HEK293 (cell line): ENCODE data around the gene ENSA.

Experiments
- GLIS1 ChIP-seq: fragments of 450-650 bp; formaldehyde crosslinking; IDR thresholded peaks from 2 replicates; pipeline ENCODE4 v1.5.1; 2016; ENCODE audit warnings: missing biosample characterization, missing genetic modification characterization
- HOXA7 ChIP-seq: sonication (generic); formaldehyde crosslinking; IDR thresholded peaks from 2 replicates; pipeline ENCODE4 v1.8.1; 2022; ENCODE audit warnings: missing genetic modification reagents, borderline replicate concordance
- KLF10 ChIP-seq: fragments of 450-650 bp; IDR thresholded peaks from 2 replicates; pipeline ENCODE4 v1.5.1; 2018; ENCODE audit warnings: missing biosample characterization, mild to moderate bottlenecking, missing genetic modification characterization
- MYNN ChIP-seq: fragments of 450-650 bp; formaldehyde crosslinking; IDR thresholded peaks from 2 replicates; pipeline ENCODE4 v1.5.1; 2016; ENCODE audit warnings: missing biosample characterization, missing genetic modification characterization, borderline replicate concordance
- WT1 ChIP-seq: fragments of 450-650 bp; formaldehyde crosslinking; IDR thresholded peaks from 2 replicates; pipeline ENCODE4 v1.5.1; 2016; ENCODE audit warnings: missing biosample characterization, missing genetic modification characterization
- YY1 ChIP-seq: fragments of 450-650 bp; formaldehyde crosslinking; IDR thresholded peaks from 2 replicates; pipeline ENCODE4 v1.5.1; 2018; ENCODE audit warnings: missing biosample characterization, missing genetic modification characterization
- YY2 ChIP-seq: fragments of 450-650 bp; formaldehyde crosslinking; IDR thresholded peaks from 2 replicates; pipeline ENCODE4 v1.5.1; 2016; ENCODE audit warnings: missing biosample characterization, missing genetic modification characterization
- ZNF16 ChIP-seq: fragments of 450-650 bp; formaldehyde crosslinking; IDR thresholded peaks from 2 replicates; pipeline ENCODE4 v1.5.1; 2016; ENCODE audit warnings: low read depth, missing biosample characterization, missing genetic modification characterization
- ZNF18 ChIP-seq: fragments of 450-650 bp; formaldehyde crosslinking; IDR thresholded peaks from 2 replicates; pipeline ENCODE4 v1.5.1; 2016; ENCODE audit warnings: missing biosample characterization, missing genetic modification characterization
- ZNF184 ChIP-seq: fragments of 450-650 bp; IDR thresholded peaks from 2 replicates; pipeline ENCODE4 v1.5.1; 2018; ENCODE audit warnings: missing biosample characterization, mild to moderate bottlenecking, missing genetic modification characterization
- ZNF211 ChIP-seq: fragments of 450-650 bp; formaldehyde crosslinking; IDR thresholded peaks from 2 replicates; pipeline ENCODE4 v1.5.1; 2016; ENCODE audit warnings: low read depth, missing biosample characterization, missing genetic modification characterization
- ZNF37A ChIP-seq: fragments of 450-650 bp; IDR thresholded peaks from 2 replicates; pipeline ENCODE4 v1.5.1; 2018; ENCODE audit warnings: missing biosample characterization, missing genetic modification characterization
- ZNF416 ChIP-seq: fragments of 450-650 bp; formaldehyde crosslinking; IDR thresholded peaks from 2 replicates; pipeline ENCODE4 v1.5.1; 2016; ENCODE audit warnings: missing biosample characterization, missing genetic modification characterization
- ZNF544 ChIP-seq: fragments of 450-650 bp; formaldehyde crosslinking; IDR thresholded peaks from 2 replicates; pipeline ENCODE4 v1.5.0; 2017; ENCODE audit warnings: missing biosample characterization, missing genetic modification characterization
- ZNF548 ChIP-seq: fragments of 450-650 bp; formaldehyde crosslinking; IDR thresholded peaks from 2 replicates; pipeline ENCODE4 v1.5.1; 2016; ENCODE audit warnings: missing biosample characterization, missing genetic modification characterization
- ZNF558 ChIP-seq: fragments of 450-650 bp; formaldehyde crosslinking; IDR thresholded peaks from 2 replicates; pipeline ENCODE4 v1.5.1; 2016; ENCODE audit warnings: missing biosample characterization, missing genetic modification characterization
- ZNF560 ChIP-seq: fragments of 450-650 bp; formaldehyde crosslinking; IDR thresholded peaks from 2 replicates; pipeline ENCODE4 v1.5.1; 2017; ENCODE audit warnings: missing biosample characterization, missing genetic modification characterization, borderline replicate concordance
- ZNF585B ChIP-seq: fragments of 450-650 bp; formaldehyde crosslinking; IDR thresholded peaks from 2 replicates; pipeline ENCODE4 v1.5.1; 2016; ENCODE audit warnings: missing biosample characterization, missing genetic modification characterization
- ZNF596 ChIP-seq: fragments of 450-650 bp; IDR thresholded peaks from 2 replicates; pipeline ENCODE4 v1.5.0; 2018; ENCODE audit warnings: missing biosample characterization, mild to moderate bottlenecking, missing genetic modification characterization, moderate library complexity
- ZNF600 ChIP-seq: fragments of 450-650 bp; formaldehyde crosslinking; IDR thresholded peaks from 2 replicates; pipeline ENCODE4 v1.5.1; 2016; ENCODE audit warnings: missing biosample characterization, missing genetic modification characterization
- ZNF639 ChIP-seq: fragments of 450-650 bp; formaldehyde crosslinking; IDR thresholded peaks from 2 replicates; pipeline ENCODE4 v1.5.1; 2016; ENCODE audit warnings: missing biosample characterization, missing genetic modification characterization
- ZNF658 ChIP-seq: fragments of 450-650 bp; formaldehyde crosslinking; IDR thresholded peaks from 2 replicates; pipeline ENCODE4; 2016; ENCODE audit warnings: missing biosample characterization, missing genetic modification characterization
- ZNF677 ChIP-seq: fragments of 450-650 bp; IDR thresholded peaks from 2 replicates; pipeline ENCODE4 v1.5.0; 2018; ENCODE audit warnings: missing biosample characterization, mild to moderate bottlenecking, missing genetic modification characterization, moderate library complexity
- ZNF776 ChIP-seq: fragments of 450-650 bp; formaldehyde crosslinking; IDR thresholded peaks from 2 replicates; pipeline ENCODE4 v1.5.0; 2017; ENCODE audit warnings: missing biosample characterization, missing genetic modification characterization, borderline replicate concordance
- ZNF830 ChIP-seq: fragments of 450-650 bp; IDR thresholded peaks from 2 replicates; pipeline ENCODE4 v1.5.0; 2018; ENCODE audit warnings: missing biosample characterization, missing genetic modification characterization, low read depth, mild to moderate bottlenecking, moderate library complexity
- TF ChIP-seq, protein P1 (sequence below): fragments of 450-650 bp; formaldehyde crosslinking; conservative IDR thresholded peaks from 2 replicates; pipeline ENCODE4 v1.5.1; 2016; ENCODE audit warnings: low read depth, missing biosample characterization, missing genetic modification characterization
- TF ChIP-seq, protein P2 (sequence below): fragments of 450-650 bp; formaldehyde crosslinking; IDR thresholded peaks from 2 replicates; pipeline ENCODE4 v1.5.1; 2016; ENCODE audit warnings: missing biosample characterization, missing genetic modification characterization, low read depth
- TF ChIP-seq, protein P3 (sequence below): fragments of 450-650 bp; formaldehyde crosslinking; IDR thresholded peaks from 2 replicates; pipeline ENCODE4 v1.5.0; 2017; ENCODE audit warnings: missing biosample characterization, missing genetic modification characterization, borderline replicate concordance

Gene ENSA

DNA sequence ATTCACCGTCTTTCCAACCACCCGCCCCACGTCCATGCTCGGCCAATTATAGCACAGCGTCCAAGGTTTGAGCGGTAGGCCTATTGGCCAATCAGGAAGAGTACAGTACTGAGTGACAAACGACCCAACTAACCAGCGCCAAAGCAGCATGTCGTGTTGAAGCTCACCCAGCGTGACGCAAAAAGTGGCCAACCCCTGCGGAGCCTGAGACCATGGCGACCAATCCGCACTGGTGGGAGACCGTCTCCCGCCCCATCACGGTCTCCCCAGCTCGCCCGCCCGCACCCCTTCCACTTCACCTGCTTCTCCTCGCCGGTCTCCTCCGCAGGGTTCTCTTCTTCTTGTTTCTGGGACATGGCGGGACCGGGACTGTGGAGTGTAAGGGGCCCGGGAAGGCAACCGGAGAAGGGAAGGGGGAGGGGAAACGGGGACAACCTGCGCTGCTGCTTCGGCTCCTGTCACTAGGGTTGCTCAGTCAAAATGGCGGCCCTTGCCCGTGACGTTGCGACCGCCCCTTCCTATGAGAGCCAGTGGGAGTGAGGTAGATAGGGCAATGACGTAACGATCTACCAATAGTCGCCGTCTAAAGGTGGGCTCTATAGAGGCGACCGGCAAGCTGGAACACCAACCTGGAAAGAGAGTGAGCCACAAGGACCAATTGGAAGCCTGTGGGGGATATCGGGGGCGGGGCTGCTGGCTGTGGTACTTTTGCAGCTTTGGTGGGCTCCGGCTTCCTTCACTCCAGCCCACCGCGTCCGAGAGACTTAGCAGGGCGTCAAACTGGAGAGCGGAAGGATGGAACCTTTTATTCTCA is at the start of gene ENSA (continued):
- TF ChIP-seq, protein P1, sequence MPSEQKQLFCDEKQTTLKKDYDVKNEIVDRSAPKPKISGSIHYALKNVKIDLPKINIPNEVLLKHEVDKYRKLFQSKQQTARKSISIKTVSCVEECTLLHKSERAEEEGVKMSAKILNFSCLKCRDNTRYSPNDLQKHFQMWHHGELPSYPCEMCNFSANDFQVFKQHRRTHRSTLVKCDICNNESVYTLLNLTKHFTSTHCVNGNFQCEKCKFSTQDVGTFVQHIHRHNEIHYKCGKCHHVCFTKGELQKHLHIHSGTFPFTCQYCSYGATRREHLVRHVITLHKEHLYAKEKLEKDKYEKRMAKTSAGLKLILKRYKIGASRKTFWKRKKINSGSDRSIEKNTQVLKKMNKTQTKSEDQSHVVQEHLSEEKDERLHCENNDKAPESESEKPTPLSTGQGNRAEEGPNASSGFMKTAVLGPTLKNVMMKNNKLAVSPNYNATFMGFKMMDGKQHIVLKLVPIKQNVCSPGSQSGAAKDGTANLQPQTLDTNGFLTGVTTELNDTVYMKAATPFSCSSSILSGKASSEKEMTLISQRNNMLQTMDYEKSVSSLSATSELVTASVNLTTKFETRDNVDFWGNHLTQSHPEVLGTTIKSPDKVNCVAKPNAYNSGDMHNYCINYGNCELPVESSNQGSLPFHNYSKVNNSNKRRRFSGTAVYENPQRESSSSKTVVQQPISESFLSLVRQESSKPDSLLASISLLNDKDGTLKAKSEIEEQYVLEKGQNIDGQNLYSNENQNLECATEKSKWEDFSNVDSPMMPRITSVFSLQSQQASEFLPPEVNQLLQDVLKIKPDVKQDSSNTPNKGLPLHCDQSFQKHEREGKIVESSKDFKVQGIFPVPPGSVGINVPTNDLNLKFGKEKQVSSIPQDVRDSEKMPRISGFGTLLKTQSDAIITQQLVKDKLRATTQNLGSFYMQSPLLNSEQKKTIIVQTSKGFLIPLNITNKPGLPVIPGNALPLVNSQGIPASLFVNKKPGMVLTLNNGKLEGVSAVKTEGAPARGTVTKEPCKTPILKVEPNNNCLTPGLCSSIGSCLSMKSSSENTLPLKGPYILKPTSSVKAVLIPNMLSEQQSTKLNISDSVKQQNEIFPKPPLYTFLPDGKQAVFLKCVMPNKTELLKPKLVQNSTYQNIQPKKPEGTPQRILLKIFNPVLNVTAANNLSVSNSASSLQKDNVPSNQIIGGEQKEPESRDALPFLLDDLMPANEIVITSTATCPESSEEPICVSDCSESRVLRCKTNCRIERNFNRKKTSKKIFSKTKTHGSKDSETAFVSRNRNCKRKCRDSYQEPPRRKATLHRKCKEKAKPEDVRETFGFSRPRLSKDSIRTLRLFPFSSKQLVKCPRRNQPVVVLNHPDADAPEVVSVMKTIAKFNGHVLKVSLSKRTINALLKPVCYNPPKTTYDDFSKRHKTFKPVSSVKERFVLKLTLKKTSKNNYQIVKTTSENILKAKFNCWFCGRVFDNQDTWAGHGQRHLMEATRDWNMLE (tag by site-specific recombination): no peak
- TF ChIP-seq ZNF560 (tag by site-specific recombination) (no peak), ZNF184 (no peak), WT1 (peak; percentile 39; the same call in 1 of the 2 replicates), YY2 (peak; percentile 92), ZNF600 (tag by site-specific recombination) (peak; percentile 92), GLIS1 (tag by site-specific recombination) (peak; percentile 59), ZNF585B (tag by site-specific recombination) (no peak), YY1 (tag by site-specific recombination) (peak; percentile 90), ZNF596 (tag by site-specific recombination) (no peak), MYNN (tag by site-specific recombination) (no peak), ZNF830 (no peak), ZNF37A (tag by site-specific recombination) (no peak), HOXA7 (CRISPR knock-in tag) (no peak), ZNF18 (tag by site-specific recombination) (no peak; the same call in 1 of the 2 replicates), ZNF558 (tag by site-specific recombination) (no peak), ZNF776 (no peak), ZNF548 (tag by site-specific recombination) (no peak), ZNF639 (peak; percentile 65; the same call in 1 of the 2 replicates), ZNF416 (tag by site-specific recombination) (no peak), ZNF677 (tag by site-specific recombination) (no peak), ZNF211 (tag by site-specific recombination) (no peak), ZNF544 (tag by site-specific recombination) (no peak), ZNF16 (tag by site-specific recombination) (no peak), ZNF658 (tag by site-specific recombination) (no peak), KLF10 (tag by site-specific recombination) (0 out of 2 replicates have a peak, but pooled peaks have one; percentile 45)
- TF ChIP-seq, protein P2, sequence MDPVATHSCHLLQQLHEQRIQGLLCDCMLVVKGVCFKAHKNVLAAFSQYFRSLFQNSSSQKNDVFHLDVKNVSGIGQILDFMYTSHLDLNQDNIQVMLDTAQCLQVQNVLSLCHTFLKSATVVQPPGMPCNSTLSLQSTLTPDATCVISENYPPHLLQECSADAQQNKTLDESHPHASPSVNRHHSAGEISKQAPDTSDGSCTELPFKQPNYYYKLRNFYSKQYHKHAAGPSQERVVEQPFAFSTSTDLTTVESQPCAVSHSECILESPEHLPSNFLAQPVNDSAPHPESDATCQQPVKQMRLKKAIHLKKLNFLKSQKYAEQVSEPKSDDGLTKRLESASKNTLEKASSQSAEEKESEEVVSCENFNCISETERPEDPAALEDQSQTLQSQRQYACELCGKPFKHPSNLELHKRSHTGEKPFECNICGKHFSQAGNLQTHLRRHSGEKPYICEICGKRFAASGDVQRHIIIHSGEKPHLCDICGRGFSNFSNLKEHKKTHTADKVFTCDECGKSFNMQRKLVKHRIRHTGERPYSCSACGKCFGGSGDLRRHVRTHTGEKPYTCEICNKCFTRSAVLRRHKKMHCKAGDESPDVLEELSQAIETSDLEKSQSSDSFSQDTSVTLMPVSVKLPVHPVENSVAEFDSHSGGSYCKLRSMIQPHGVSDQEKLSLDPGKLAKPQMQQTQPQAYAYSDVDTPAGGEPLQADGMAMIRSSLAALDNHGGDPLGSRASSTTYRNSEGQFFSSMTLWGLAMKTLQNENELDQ: no peak
- TF ChIP-seq, protein P3, sequence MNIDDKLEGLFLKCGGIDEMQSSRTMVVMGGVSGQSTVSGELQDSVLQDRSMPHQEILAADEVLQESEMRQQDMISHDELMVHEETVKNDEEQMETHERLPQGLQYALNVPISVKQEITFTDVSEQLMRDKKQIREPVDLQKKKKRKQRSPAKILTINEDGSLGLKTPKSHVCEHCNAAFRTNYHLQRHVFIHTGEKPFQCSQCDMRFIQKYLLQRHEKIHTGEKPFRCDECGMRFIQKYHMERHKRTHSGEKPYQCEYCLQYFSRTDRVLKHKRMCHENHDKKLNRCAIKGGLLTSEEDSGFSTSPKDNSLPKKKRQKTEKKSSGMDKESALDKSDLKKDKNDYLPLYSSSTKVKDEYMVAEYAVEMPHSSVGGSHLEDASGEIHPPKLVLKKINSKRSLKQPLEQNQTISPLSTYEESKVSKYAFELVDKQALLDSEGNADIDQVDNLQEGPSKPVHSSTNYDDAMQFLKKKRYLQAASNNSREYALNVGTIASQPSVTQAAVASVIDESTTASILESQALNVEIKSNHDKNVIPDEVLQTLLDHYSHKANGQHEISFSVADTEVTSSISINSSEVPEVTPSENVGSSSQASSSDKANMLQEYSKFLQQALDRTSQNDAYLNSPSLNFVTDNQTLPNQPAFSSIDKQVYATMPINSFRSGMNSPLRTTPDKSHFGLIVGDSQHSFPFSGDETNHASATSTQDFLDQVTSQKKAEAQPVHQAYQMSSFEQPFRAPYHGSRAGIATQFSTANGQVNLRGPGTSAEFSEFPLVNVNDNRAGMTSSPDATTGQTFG: no peak
